Bone marrow (tissue), 2 donors: Measurements from ENCODE around the gene NEK10.

Source experiments
- DNase-seq, 2 donors: peaks; one replicate each; lab custom pipeline; 2025; lab: John Stamatoyannopoulos, UW

The NEK10 gene

GRCh38 chr3:27239951-27240350, 129.2 kb downstream of the NEK10 start:
- no peak for DNase-seq

GRCh38 chr3:27228805-27229204, 140.4 kb downstream of the NEK10 start:
- DNase-seq, result no peak

GRCh38 chr3:27224197-27224596, 145.0 kb downstream of the NEK10 start:
- no peak for DNase-seq

- no peak for DNase-seq
These were observed 147.8 kb downstream of the NEK10 start for GRCh38 chr3:27221264-27221932.

GRCh38 chr3:27220166-27220565, 149.0 kb downstream of the NEK10 start:
- no peak for DNase-seq

- no peak for DNase-seq
These were observed 149.9 kb downstream of the NEK10 start for GRCh38 chr3:27219127-27219845.

- DNase-seq, result no peak
These were observed 152.1 kb downstream of the NEK10 start for GRCh38 chr3:27216955-27217552.

- no peak for DNase-seq
These were observed 152.8 kb downstream of the NEK10 start for GRCh38 chr3:27216295-27216855.

- DNase-seq, result no peak
These were observed 155.7 kb downstream of the NEK10 start for GRCh38 chr3:27213450-27213849.

GRCh38 chr3:27209617-27210264, 159.4 kb downstream of the NEK10 start:
- no peak for DNase-seq

GRCh38 chr3:27208961-27209616, 160.1 kb downstream of the NEK10 start:
- no peak for DNase-seq

GRCh38 chr3:27202959-27203358, 166.2 kb downstream of the NEK10 start:
- DNase-seq, result no peak

- DNase-seq, result no peak
These were observed 167.7 kb downstream of the NEK10 start for GRCh38 chr3:27201492-27201891.

- DNase-seq, result no peak
These were observed 168.3 kb downstream of the NEK10 start for GRCh38 chr3:27200721-27201489.

GRCh38 chr3:27194861-27195483, 174.2 kb downstream of the NEK10 start:
- DNase-seq, result no peak

GRCh38 chr3:27193056-27193455, 176.1 kb downstream of the NEK10 start:
- no peak for DNase-seq

GRCh38 chr3:27186013-27186412, 183.2 kb downstream of the NEK10 start:
- no peak for DNase-seq

GRCh38 chr3:27185231-27185989, 183.8 kb downstream of the NEK10 start:
- no peak for DNase-seq

- DNase-seq, result no peak
These were observed 184.9 kb downstream of the NEK10 start for GRCh38 chr3:27184261-27184660.

- DNase-seq, result no peak
These were observed 192.9 kb downstream of the NEK10 start for GRCh38 chr3:27176256-27176655.
